ENCODE results near the gene SLC34A1. TPM values are rescaled to one million over a fixed set of nuclear protein-coding genes. Genes with fewer than 3 reads are reported as not detected.
A peak's percentile ranks its signal among the peaks of the same experiment; 100 is the strongest.

Gene SLC34A1
- total RNA-seq, 1 donor from 2014 or later = not detected

GRCh38 chr5:177353093-177353492 lies 31.1 kb upstream of the SLC34A1 start:
- Mint-ChIP-seq H3K4me1 (ENCODE audit: low read depth, unreplicated experiment) (peaks cover 29% of the 10 kb centered on the region), H3K36me3 (ENCODE audit: low read depth, unreplicated experiment) (peaks cover 2% of the 10 kb centered on the region), H3K27me3 (ENCODE audit: low read depth, unreplicated experiment) (peaks cover 5% of the 10 kb centered on the region), H3K4me3 (ENCODE audit: unreplicated experiment) (peak overlapping the region; percentile 45), H3K27ac (ENCODE audit: unreplicated experiment) (peak overlapping the region; percentile 47), H3K9me3 (ENCODE audit: unreplicated experiment) (peaks cover 6% of the 10 kb centered on the region)
- TF ChIP-seq EZH2 (IDR thresholded peaks at IDR 0.05; ENCODE audit: insufficient read depth, low read length) = no peak
- no peak for TF ChIP-seq CTCF (IDR thresholded peaks at IDR 0.05; ENCODE audit: insufficient read depth, low read depth, low read length)
- Histone ChIP-seq H3K27ac (ENCODE audit: low read depth, low read length) (no peak overlapping the region), H3K79me2 (ENCODE audit: insufficient read depth, low read length) (peaks cover 32% of the 10 kb centered on the region), H3K9ac (ENCODE audit: low read length) (no peak overlapping the region), H3K4me2 (ENCODE audit: low read length) (no peak overlapping the region), H3K36me3 (ENCODE audit: insufficient read depth, low read length) (peaks cover 7% of the 10 kb centered on the region), H2AFZ (ENCODE audit: low read depth, low read length) (no peak overlapping the region), H3K27me3 (ENCODE audit: insufficient read depth, low read length) (no peaks in the 10 kb centered on the region), H3K4me3 (ENCODE audit: insufficient read depth, low read depth, low read length) (no peak overlapping the region), H3K4me1 (ENCODE audit: insufficient read depth, low read length) (peaks cover 25% of the 10 kb centered on the region), H3K9me3 (ENCODE audit: insufficient read depth, low read depth, low read length) (no peaks in the 10 kb centered on the region), H4K20me1 (ENCODE audit: insufficient read depth, low read length) (peaks cover 21% of the 10 kb centered on the region)
- DNase-seq (ENCODE audit: low read depth) (no peak), FAIRE-seq (no peak)

DNA sequence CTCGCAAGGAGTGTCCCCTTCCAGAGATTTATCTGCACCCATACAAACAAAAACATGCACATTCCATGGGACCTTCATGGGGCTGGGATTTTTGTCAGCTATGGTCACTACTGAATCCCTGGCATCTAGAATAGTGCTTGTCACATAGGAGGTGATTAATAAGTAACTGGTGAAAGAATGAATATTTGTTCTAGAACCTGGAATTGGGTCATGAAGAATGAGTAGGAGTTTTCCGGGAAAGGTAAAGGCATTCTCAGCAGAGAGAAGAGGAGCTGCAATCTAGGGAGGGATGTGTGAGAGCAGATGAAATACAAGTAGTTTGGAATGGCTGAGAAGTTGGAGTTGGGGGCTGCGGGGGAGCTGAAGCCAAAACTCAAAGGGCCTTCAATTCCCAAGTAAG lies 30.0 kb upstream of the SLC34A1 start:
- H3K36me3 Mint-ChIP-seq (ENCODE audit: low read depth, unreplicated experiment) = peaks cover 2% of the 10 kb centered on the region
- no peak overlapping the region for H3K4me2 ChIP-seq (ENCODE audit: low read length)
- FAIRE-seq (no peak), DNase-seq (ENCODE audit: low read depth) (no peak)
- no peak overlapping the region for H3K27ac Mint-ChIP-seq (ENCODE audit: unreplicated experiment)
- TF ChIP-seq EZH2 (IDR thresholded peaks at IDR 0.05; ENCODE audit: insufficient read depth, low read length) (no peak), CTCF (IDR thresholded peaks at IDR 0.05; ENCODE audit: insufficient read depth, low read depth, low read length) (no peak)
- H3K9me3 Mint-ChIP-seq (ENCODE audit: unreplicated experiment) = peaks cover 6% of the 10 kb centered on the region
- peaks cover 12% of the 10 kb centered on the region for H3K27me3 Mint-ChIP-seq (ENCODE audit: low read depth, unreplicated experiment)
- peaks cover 26% of the 10 kb centered on the region for H3K4me1 ChIP-seq (ENCODE audit: insufficient read depth, low read length)
- H3K9me3 ChIP-seq (ENCODE audit: insufficient read depth, low read depth, low read length) = no peaks in the 10 kb centered on the region
- peaks cover 27% of the 10 kb centered on the region for H3K4me1 Mint-ChIP-seq (ENCODE audit: low read depth, unreplicated experiment)
- H3K27me3 ChIP-seq (ENCODE audit: insufficient read depth, low read length) = no peaks in the 10 kb centered on the region
- H3K36me3 ChIP-seq (ENCODE audit: insufficient read depth, low read length) = peaks cover 4% of the 10 kb centered on the region
- no peak overlapping the region for H3K4me3 Mint-ChIP-seq (ENCODE audit: unreplicated experiment)
- no peak overlapping the region for H2AFZ ChIP-seq (ENCODE audit: low read depth, low read length)
- H3K27ac ChIP-seq (ENCODE audit: low read depth, low read length) = no peak overlapping the region
- no peak overlapping the region for H3K9ac ChIP-seq (ENCODE audit: low read length)
- H4K20me1 ChIP-seq (ENCODE audit: insufficient read depth, low read length) = peaks cover 14% of the 10 kb centered on the region
- no peak overlapping the region for H3K4me3 ChIP-seq (ENCODE audit: insufficient read depth, low read depth, low read length)
- H3K79me2 ChIP-seq (ENCODE audit: insufficient read depth, low read length) = peaks cover 21% of the 10 kb centered on the region

DNA sequence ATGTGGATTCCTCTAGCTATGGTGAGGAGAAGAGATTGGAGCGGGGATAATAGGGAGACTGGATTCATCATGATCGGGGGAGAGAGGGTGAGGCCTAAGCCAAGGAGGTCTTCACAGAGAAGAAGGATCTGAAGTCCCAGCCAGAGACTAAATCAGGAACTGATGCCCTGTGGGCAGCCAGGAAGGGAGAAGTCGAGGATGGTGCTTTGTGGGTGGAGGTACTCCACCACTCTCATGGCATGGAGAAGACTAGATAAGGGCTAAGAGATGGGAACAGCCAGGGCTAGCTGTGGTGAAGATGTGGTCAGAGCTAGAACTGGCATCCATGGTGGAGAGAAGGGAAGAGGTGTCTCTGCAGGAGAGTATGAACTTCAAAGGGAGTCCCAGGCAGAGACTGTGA lies 29.5 kb upstream of the SLC34A1 start:
- FAIRE-seq (no peak), DNase-seq (ENCODE audit: low read depth) (no peak)
- no peak overlapping the region for H3K4me3 ChIP-seq (ENCODE audit: insufficient read depth, low read depth, low read length)
- peaks cover 17% of the 10 kb centered on the region for H3K79me2 ChIP-seq (ENCODE audit: insufficient read depth, low read length)
- peaks cover 2% of the 10 kb centered on the region for H3K36me3 ChIP-seq (ENCODE audit: insufficient read depth, low read length)
- Mint-ChIP-seq H3K36me3 (ENCODE audit: low read depth, unreplicated experiment) (peaks cover 2% of the 10 kb centered on the region), H3K27ac (ENCODE audit: unreplicated experiment) (peak overlapping the region; percentile 23), H3K4me3 (ENCODE audit: unreplicated experiment) (no peak overlapping the region), H3K27me3 (ENCODE audit: low read depth, unreplicated experiment) (peaks cover 15% of the 10 kb centered on the region), H3K4me1 (ENCODE audit: low read depth, unreplicated experiment) (peaks cover 24% of the 10 kb centered on the region), H3K9me3 (ENCODE audit: unreplicated experiment) (peaks cover 6% of the 10 kb centered on the region)
- no peaks in the 10 kb centered on the region for H3K9me3 ChIP-seq (ENCODE audit: insufficient read depth, low read depth, low read length)
- no peak overlapping the region for H3K4me2 ChIP-seq (ENCODE audit: low read length)
- no peaks in the 10 kb centered on the region for H3K27me3 ChIP-seq (ENCODE audit: insufficient read depth, low read length)
- no peak overlapping the region for H2AFZ ChIP-seq (ENCODE audit: low read depth, low read length)
- peaks cover 9% of the 10 kb centered on the region for H4K20me1 ChIP-seq (ENCODE audit: insufficient read depth, low read length)
- TF ChIP-seq EZH2 (IDR thresholded peaks at IDR 0.05; ENCODE audit: insufficient read depth, low read length) (no peak), CTCF (IDR thresholded peaks at IDR 0.05; ENCODE audit: insufficient read depth, low read depth, low read length) (no peak)
- H3K9ac ChIP-seq (ENCODE audit: low read length) = no peak overlapping the region
- peaks cover 24% of the 10 kb centered on the region for H3K4me1 ChIP-seq (ENCODE audit: insufficient read depth, low read length)
- H3K27ac ChIP-seq (ENCODE audit: low read depth, low read length) = no peak overlapping the region

All from astrocyte (in vitro differentiated cells and primary cell).